Fibroblast of skin of left biceps (primary cell): ENCODE results near the gene FRMD8.

Source experiments
- DNase-seq, 2 experiments: peaks; one replicate each; pipeline ENCODE4 v3.0.0-alpha.2; 2013; ENCODE audit warnings: low read depth in 2 of 2

FRMD8 gene

GRCh38 chr11:65425105-65425970 lies 38.9 kb downstream of the FRMD8 start:
- no peak for DNase-seq

GRCh38 chr11:65425971-65426838 lies 39.8 kb downstream of the FRMD8 start:
- peak; percentile 78 to 81 for DNase-seq

DNA sequence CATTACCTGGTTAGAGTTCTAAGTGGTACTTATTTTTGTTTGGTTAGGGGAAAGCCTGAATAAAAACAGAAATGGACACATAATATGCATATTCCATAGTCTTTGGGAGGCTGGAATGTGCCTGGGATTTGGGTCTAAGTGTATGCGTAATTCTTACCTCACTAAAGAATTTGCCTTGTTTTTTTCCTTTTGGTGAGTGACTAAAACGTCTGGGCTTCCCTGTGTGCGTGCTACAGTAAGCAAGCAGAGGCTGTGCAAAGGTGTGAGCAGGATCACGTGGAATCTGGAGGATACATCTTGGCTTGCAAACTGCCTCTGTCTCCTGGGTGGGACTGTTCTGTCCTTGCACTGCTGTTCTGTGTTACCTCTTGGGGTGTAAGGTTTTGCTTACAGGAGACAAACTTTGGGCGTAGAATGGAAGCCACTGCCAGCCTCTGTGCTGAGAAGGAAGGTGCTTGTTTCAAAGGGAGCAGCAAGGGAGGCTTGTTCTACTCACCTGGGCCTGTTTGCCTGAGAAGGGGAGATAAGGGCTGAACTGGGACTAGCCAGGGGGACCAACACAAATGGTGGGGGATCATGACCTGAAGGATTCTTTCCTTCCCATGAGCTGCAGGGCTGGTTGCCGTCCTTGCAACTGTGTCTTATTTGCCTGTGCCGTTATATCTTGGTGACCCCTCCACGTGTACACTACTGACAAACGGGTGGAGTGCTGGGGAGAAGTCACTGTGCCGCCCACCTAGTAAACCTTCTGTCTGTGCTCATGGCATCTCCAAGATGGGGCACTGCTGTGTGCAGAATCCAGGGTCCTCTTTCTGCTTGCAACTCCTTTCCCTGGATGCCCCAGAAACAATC lies 40.6 kb downstream of the FRMD8 start:
- DNase-seq: no peak

DNA sequence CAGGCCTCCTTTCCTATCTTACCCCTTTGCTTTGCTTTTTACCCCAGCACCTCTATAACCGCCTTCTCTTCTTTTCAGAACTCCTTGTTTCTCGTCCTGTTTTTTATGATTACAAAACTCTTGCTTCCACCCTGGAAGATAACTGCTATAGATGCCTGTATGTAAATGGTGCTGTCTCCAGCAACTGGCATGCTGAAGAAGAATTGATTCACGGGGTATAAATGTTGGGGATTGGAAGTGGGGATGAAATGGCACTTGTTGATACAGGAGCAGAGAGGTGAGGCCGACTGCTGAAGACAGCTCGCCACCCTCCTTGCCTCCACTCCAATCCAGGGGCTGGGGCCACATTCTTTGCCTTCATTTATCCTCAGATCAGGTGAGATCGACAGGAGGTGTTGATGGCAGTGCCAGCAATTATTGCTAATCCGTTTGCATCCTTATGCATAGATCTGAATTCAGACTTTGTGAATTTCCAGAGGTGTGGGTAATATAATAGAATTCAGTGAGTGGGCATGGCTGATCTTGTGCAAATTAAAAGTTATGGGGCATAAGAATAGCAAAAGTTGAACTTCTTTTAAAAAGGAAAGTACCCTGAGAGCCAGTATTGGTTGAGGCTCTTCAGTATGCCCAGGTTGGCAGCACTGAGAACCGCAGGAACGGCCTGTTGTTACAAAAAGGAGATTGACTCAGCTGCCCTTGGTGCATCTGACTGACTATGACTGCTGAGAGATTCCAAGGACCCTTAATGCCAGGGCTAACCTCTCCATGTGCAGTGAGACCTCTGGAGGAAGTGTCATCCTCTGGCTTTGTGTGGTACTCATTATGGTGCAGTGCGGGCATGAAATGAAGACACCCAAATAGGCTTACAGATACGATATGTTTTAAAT lies 41.5 kb downstream of the FRMD8 start:
- no peak for DNase-seq

DNA sequence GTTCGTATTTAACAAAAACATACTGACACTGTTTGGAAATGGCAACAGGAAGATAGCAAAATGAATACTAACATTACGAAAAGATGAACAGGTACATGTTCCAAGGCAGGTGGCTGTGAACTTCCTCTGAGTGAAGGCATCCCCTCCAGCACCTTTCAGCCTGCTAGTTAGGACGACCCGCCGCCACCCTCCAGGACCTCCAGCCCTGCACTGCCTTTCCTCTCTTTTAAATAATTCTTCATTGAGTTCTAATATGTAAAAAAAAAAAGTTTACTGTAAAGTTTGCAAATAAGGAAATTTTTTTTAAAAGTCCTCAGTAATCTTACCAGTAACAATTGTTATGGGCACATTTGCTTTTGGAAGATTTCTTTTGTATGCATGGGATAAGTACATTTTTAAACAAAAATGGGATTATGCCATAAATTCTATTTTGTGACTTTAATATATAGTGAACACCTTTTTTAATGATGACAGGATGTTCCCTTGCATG lies 42.2 kb downstream of the FRMD8 start:
- DNase-seq: no peak

DNA sequence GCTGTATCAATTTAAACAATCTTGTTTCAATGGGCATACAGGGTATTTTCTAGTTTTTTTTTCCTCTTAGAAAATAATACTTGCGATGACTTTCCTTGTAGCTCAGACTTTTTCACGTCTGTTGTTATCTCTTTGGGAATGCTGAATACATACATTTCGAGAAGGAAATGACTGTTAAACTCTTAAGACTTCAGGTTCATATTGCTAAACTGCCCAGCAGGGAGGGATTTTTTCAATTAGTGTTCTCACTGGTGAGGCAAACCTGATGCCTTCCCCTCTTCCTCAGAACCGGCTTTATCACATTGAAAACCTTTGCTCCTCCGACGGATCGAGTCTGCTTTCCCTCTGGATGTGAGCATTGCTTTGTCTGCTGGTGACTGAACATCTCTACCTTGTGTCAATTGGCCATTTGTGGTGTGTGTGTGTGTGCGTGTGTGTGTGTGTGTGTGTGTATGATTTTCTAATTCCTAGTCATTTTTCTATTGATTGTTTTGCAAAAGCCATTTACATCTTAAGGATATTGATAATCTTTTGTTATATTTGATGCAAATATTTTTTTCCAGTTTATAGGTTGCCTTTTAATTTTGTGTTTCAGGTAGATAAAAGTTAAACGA lies 42.7 kb downstream of the FRMD8 start:
- no peak for DNase-seq

- no peak for DNase-seq
Measured at GRCh38 chr11:65429724-65430405, 43.4 kb downstream of the FRMD8 start.

GRCh38 chr11:65430406-65431217 lies 44.2 kb downstream of the FRMD8 start:
- no peak for DNase-seq

DNA sequence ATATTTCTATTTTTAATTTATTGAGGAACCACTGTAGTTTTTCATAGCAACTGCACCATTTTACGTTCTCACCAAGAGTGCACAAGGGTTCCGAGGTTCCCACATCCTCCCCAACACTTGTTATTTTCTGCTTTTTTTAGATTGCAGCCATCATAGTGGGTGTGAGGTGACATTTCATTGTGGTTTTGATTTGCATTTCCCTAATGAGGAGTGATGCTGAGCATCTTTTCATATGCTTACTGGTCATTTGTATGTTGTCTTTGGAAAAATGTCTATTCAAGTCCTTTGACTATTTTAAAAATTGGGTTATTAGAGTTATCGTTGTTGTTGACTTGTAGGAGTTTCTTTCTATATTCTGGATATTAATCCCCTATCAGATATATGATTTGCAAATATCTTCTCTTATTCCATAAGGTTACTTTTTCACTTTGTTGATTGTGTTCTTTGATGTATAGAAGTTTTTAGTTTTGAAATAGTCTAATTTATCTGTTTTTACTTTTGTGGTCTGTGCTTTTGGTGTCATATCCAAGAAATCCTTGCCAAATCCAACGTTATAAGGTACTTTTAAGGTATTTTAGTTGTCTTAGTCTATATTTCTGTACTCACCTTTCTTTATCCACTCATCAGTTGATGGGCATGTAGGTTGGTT lies 45.1 kb downstream of the FRMD8 start:
- DNase-seq: no peak

DNA sequence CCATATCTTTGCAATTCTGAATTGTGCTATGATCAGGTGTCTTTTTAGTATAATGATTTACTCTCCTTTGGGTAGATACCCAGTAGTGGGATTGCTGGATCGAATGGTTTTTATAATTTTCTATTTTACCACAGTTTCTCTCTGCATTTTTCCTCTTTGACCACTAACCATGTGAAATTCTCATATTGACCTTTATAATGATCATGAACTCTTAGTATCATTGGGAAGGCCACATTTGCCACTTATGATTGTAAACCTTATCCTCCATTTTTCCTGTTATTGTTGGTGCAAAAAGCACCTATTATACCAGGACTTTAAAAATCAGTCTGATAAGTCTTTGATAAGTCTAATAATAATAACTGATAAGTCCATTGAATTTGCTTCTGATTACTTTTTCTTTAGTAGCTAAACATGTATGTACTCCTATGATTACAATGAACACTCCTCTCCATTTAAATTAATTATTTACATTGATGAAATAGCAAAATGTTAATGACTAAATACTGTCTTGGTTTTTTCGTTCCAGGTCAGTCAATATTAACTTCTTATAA lies 45.7 kb downstream of the FRMD8 start:
- DNase-seq: no peak

- DNase-seq: no peak
Measured at GRCh38 chr11:65432686-65433582, 46.5 kb downstream of the FRMD8 start.

- no peak for DNase-seq
Measured at GRCh38 chr11:65433657-65434056, 47.2 kb downstream of the FRMD8 start.

GRCh38 chr11:65434057-65434666 lies 47.7 kb downstream of the FRMD8 start:
- DNase-seq: no peak

GRCh38 chr11:65434667-65435410 lies 48.4 kb downstream of the FRMD8 start:
- DNase-seq: no peak

GRCh38 chr11:65435411-65435931 lies 49.0 kb downstream of the FRMD8 start:
- no peak for DNase-seq
